GM19324 (cell line): ENCODE data around the gene PSMC6.
"Not testable (repeated sequence)": the region's sequence is repeated elsewhere in the genome, so short reads cannot be mapped to it uniquely, and the experiment has no call there.

Source experiments
- ATAC-seq: cut with Tn5 transposase; IDR thresholded peaks from one replicate; pipeline ENCODE4 v1.9.1; 2021; ENCODE audit warnings: mild to moderate bottlenecking, moderate library complexity; ENCODE audit not compliant: unreplicated experiment, low FRiP score

Gene PSMC6

GRCh38 chr14:52711666-52712065 is 4.7 kb downstream of the PSMC6 start:
- no peak for ATAC-seq

GRCh38 chr14:52716155-52716554 is 9.2 kb downstream of the PSMC6 start:
- no peak for ATAC-seq

- ATAC-seq = no peak
Observed at GRCh38 chr14:52723514-52724359, 16.7 kb downstream of the PSMC6 start.

GRCh38 chr14:52724360-52724644 is 17.3 kb downstream of the PSMC6 start:
- ATAC-seq = no peak

GRCh38 chr14:52727509-52727908 is 20.5 kb downstream of the PSMC6 start:
- not testable (repeated sequence) for ATAC-seq

GRCh38 chr14:52729035-52729434 is 22.0 kb downstream of the PSMC6 start:
- not testable (repeated sequence) for ATAC-seq

- ATAC-seq = no peak
Observed at GRCh38 chr14:52729585-52729924, 22.6 kb downstream of the PSMC6 start.

GRCh38 chr14:52729925-52730708 is 23.1 kb downstream of the PSMC6 start, which contains the start of gene STYX:
Gene STYX, plus strand, starts transcription at chr14:52730166. Its CDS starts 309 bp downstream, at chr14:52730475.
- peak; percentile 96 for ATAC-seq

- ATAC-seq = no peak
Observed at GRCh38 chr14:52730709-52731111, 23.7 kb downstream of the PSMC6 start.

- ATAC-seq = no peak
Observed at GRCh38 chr14:52733824-52734223, 26.8 kb downstream of the PSMC6 start.

- ATAC-seq = no peak
Observed at GRCh38 chr14:52735921-52736489, 29.0 kb downstream of the PSMC6 start.

GRCh38 chr14:52738409-52738808 is 31.4 kb downstream of the PSMC6 start:
- ATAC-seq = no peak

GRCh38 chr14:52740751-52741150 is 33.8 kb downstream of the PSMC6 start:
- no peak for ATAC-seq

- ATAC-seq = peak; percentile 14
Observed at GRCh38 chr14:52741865-52742264, 34.9 kb downstream of the PSMC6 start.

GRCh38 chr14:52748647-52749292 is 41.8 kb downstream of the PSMC6 start:
- ATAC-seq = no peak

GRCh38 chr14:52755607-52756316 is 48.8 kb downstream of the PSMC6 start:
- ATAC-seq = no peak

- no peak for ATAC-seq
Observed at GRCh38 chr14:52759145-52759544, 52.1 kb downstream of the PSMC6 start.

GRCh38 chr14:52762923-52763322 is 55.9 kb downstream of the PSMC6 start:
- not testable (repeated sequence) for ATAC-seq

- ATAC-seq = no peak
Observed at GRCh38 chr14:52767058-52767833, 60.2 kb downstream of the PSMC6 start.

- no peak for ATAC-seq
Observed at GRCh38 chr14:52769887-52770286, 62.9 kb downstream of the PSMC6 start.
